Astrocyte of the spinal cord (primary cell): Measurements from ENCODE around the gene QKI.

ENCODE experiments used
- DNase-seq: peaks from one replicate; pipeline ENCODE4 v3.0.0; 2011; ENCODE audit warnings: low read depth, low spot score
- H3K4me3 ChIP-seq: 2 replicates; pipeline ENCODE4 v1.5.1; 2011; ENCODE audit warnings: low read depth, mild to moderate bottlenecking, low read length, moderate library complexity
- in situ Hi-C: cut with HindIII; loops from 2 replicates; pipeline ENCODE4 v1.10.0; 2017; ENCODE audit warnings: low sequenced_read_pairs
- TF ChIP-seq, protein P1 (sequence below): IDR thresholded peaks from 2 replicates; pipeline ENCODE4 v1.5.1; 2012; ENCODE audit warnings: low read depth, mild to moderate bottlenecking, low read length, inconsistent platforms

QKI gene

DNA sequence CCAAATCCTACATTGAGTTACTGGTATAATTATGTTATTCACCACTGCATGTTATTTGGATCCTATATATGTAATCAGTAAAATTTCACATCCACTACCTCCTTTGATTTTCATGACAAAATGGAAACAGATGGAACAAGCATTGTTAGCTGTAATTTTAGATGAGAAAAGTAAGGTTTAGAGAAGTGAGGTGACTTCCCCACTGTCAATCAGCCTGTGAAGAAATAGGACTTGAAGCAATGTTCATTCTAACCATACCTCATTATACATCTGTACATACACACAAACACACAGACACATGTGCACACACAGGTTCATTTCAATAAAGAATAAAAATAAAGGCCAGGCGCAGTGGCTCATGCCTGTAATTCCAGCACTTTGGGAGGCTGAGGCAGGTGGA, 23.7 kb upstream of the QKI start:
- in situ Hi-C loops: no loop called here
- TF ChIP-seq, protein P1, sequence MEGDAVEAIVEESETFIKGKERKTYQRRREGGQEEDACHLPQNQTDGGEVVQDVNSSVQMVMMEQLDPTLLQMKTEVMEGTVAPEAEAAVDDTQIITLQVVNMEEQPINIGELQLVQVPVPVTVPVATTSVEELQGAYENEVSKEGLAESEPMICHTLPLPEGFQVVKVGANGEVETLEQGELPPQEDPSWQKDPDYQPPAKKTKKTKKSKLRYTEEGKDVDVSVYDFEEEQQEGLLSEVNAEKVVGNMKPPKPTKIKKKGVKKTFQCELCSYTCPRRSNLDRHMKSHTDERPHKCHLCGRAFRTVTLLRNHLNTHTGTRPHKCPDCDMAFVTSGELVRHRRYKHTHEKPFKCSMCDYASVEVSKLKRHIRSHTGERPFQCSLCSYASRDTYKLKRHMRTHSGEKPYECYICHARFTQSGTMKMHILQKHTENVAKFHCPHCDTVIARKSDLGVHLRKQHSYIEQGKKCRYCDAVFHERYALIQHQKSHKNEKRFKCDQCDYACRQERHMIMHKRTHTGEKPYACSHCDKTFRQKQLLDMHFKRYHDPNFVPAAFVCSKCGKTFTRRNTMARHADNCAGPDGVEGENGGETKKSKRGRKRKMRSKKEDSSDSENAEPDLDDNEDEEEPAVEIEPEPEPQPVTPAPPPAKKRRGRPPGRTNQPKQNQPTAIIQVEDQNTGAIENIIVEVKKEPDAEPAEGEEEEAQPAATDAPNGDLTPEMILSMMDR: no peak
- H3K4me3 ChIP-seq: no peak overlapping the region
- DNase-seq: no peak

DNA sequence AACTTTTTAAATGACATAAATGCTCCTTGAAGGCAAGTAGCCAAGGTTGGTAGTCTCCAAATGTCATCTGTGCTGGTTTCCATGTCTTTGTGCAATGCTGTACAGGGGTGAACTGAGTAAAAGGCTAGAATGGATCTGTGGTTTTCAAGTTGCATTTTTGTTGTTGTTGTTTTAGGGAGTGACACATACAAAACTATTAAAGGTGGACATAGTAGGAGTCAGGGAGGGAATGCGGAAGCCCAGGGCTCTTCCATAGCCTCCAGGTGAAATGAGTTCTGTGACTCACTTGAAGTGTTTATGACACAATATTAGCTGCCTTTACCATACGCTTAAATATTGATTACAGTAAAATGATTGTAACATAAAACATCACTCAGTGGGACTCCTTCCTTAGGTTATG, 22.5 kb upstream of the QKI start:
- DNase-seq: no peak
- TF ChIP-seq, protein P1: no peak
- in situ Hi-C loops: no loop called here
- no peak overlapping the region for H3K4me3 ChIP-seq

DNA sequence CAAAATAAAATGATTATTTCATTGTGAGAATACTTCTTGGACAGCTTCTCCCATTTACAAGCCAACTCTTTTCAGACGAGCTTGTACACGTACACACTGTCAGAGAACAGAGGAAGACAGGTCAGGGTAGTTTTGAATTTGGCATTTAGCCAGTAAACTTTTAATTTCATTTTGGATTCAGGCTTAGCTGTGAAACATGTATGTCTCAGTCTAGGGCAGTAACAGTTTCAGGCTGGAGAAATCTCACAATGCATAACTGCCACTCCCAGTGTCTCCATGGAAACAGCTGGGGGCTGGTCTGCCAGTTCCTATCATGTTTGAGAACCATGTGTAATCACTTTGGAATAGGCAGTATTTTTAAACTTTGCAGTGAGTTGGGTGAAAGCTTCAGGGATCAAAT, 22.0 kb upstream of the QKI start:
- TF ChIP-seq, protein P1: no peak
- DNase-seq: peak; percentile 41

DNA sequence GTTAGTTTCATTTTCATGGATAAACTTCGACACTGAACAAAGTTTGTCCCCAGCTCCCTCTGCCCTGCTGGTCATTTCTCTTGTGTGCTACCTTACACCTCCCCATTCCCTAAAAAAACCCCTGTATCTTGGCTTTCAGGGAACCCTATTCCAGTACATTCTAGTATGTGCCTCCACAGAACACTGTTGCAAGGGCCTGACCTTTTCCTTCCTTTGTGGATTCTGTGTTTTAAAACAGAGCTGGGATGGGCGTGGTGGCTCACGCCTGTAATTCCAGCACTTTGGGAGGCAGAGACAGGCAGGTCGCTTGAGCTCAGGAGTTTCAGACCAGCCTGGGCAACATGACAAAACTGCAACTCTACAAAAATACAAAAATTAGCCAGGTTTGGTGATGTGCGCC, 20.6 kb upstream of the QKI start:
- TF ChIP-seq, protein P1: no peak
- DNase-seq: no peak
- H3K4me3 ChIP-seq: no peak overlapping the region
- in situ Hi-C loops: no loop called here

More for the DNA sequence above, 22.0 kb upstream of the QKI start:
- H3K4me3 ChIP-seq: no peak overlapping the region
- in situ Hi-C loops: no loop called here

DNA sequence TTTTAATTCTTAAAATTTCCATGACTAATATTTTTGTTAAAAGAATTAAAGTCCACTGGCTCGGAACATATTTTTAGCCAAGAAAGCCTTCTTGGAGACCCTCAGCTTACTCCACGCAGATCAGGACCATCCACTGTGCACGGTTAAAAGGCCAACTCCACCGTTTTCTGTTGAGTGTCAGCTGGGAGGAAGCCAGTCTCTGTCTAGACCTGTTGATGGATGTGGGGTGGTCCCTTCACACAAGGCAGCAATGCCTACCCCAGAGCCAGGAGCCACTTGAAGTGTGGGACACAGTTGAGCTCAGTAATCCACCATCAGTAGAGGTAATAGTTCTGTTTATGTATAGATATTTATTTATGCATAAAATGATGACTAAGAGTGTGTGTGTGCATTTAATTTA, 19.9 kb upstream of the QKI start:
- no peak for DNase-seq
- H3K4me3 ChIP-seq: no peak overlapping the region
- TF ChIP-seq, protein P1: no peak
- in situ Hi-C loops: no loop called here

DNA sequence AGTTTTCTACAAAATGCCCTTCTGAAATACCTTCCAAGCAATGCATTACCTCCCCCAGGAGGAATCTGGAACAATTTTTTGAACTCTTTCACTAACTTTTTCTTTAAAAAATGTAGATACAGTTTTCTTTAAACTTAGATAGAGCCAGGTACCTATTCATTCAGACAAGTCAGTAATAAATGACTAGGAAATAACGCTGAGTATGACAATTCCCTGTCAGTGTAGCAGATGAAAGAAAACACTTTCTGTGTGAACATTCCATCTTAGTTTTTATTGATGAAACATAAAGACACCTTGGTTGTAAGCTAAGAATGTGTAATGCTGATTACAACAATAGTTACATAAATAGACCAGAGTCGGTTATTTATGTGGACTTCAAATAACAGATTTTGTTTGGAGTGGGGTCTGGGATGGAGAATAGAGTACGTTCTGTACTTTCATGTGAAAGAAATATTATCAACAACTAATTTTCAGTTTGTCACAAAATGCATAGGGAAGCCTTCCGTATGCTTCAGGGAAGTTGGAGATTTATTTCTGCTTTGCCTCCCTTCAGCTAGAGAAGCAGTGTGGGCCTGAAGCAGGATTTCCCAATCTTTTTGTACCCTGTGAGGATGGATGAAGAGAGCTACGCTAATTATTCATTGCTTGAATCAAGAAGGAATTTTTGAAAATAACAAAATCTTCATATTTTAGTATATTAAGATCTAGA, 19.2 kb upstream of the QKI start:
- no peak for DNase-seq
- in situ Hi-C loops: no loop called here
- H3K4me3 ChIP-seq: no peak overlapping the region
- TF ChIP-seq, protein P1: no peak
